ENCODE results near the gene ZNF385D. TPM values are rescaled to one million over a fixed set of nuclear protein-coding genes. Genes with fewer than 3 reads are reported as not detected.

The ZNF385D gene
- total and polyA plus RNA-seq, 2 donors from 2014 or later = 1.4 to 8.9 TPM

GRCh38 chr3:21645121-21645897 is 105.7 kb downstream of the ZNF385D start:
- intact Hi-C loops (cut with DNase I) = no loop called here
- Histone ChIP-seq H3K36me3 (ENCODE audit: control insufficient read depth in 2 of 3, insufficient read depth in 3 of 3, low read length in 3 of 3) (no peaks in the 10 kb centered on the region), H3K9me3 (ENCODE audit: control insufficient read depth in 2 of 3, insufficient read depth in 1 of 3, low read length in 3 of 3) (no peaks in the 10 kb centered on the region), H3K27ac (ENCODE audit: low read depth in 2 of 2, low read length in 2 of 2) (peak overlapping the region in 1 of 2 donors; percentile 18), H3K4me1 (ENCODE audit: control insufficient read depth in 2 of 3, insufficient read depth in 2 of 3, low read depth in 1 of 3, low read length in 3 of 3) (peaks cover 0 to 2% (median 0%) of the 10 kb centered on the region in 3 donors), H3K9ac (ENCODE audit: low read length in 3 of 3) (no peak overlapping the region), H3K27me3 (ENCODE audit: control insufficient read depth, insufficient read depth, low read length) (no peaks in the 10 kb centered on the region), H3K4me3 (ENCODE audit: low read length in 3 of 3) (no peak overlapping the region)
- TF ChIP-seq, protein P1, sequence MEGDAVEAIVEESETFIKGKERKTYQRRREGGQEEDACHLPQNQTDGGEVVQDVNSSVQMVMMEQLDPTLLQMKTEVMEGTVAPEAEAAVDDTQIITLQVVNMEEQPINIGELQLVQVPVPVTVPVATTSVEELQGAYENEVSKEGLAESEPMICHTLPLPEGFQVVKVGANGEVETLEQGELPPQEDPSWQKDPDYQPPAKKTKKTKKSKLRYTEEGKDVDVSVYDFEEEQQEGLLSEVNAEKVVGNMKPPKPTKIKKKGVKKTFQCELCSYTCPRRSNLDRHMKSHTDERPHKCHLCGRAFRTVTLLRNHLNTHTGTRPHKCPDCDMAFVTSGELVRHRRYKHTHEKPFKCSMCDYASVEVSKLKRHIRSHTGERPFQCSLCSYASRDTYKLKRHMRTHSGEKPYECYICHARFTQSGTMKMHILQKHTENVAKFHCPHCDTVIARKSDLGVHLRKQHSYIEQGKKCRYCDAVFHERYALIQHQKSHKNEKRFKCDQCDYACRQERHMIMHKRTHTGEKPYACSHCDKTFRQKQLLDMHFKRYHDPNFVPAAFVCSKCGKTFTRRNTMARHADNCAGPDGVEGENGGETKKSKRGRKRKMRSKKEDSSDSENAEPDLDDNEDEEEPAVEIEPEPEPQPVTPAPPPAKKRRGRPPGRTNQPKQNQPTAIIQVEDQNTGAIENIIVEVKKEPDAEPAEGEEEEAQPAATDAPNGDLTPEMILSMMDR (IDR thresholded peaks at IDR 0.05; ENCODE audit: borderline replicate concordance, extremely low read depth, insufficient read depth) = no peak
- FAIRE-seq (no peak), DNase-seq (peak in 1 of 5 donors; percentile 20)

DNA sequence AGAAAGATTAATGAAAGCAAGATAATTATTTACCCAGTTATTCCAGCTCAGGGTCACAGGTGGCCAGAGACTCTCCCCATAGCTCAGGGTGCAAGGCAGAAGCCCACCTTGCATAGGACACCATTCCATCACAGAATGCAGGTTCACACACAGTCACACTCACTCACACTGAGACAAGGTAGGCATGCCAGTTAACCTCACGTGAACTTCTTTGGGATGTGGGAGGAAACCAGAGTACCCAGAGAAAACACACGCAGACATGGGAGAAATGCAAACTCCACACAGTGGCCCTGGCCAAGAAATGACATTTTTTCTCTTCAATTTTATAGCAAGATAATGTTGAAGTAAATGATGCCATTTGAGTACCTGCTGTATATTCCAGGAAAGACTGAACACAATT is 106.7 kb downstream of the ZNF385D start:
- H3K36me3 ChIP-seq (ENCODE audit: control insufficient read depth in 2 of 3, insufficient read depth in 3 of 3, low read length in 3 of 3) = no peaks in the 10 kb centered on the region
- H3K9ac ChIP-seq (ENCODE audit: low read length in 3 of 3) = no peak overlapping the region
- no peaks in the 10 kb centered on the region for H3K9me3 ChIP-seq (ENCODE audit: control insufficient read depth in 2 of 3, insufficient read depth in 1 of 3, low read length in 3 of 3)
- no peak overlapping the region for H3K27ac ChIP-seq (ENCODE audit: low read depth in 2 of 2, low read length in 2 of 2)
- TF ChIP-seq, protein P1 (IDR thresholded peaks at IDR 0.05; ENCODE audit: borderline replicate concordance, extremely low read depth, insufficient read depth) = no peak
- no peak overlapping the region for H3K4me3 ChIP-seq (ENCODE audit: low read length in 3 of 3)
- no peak for DNase-seq
- H3K4me1 ChIP-seq (ENCODE audit: control insufficient read depth in 2 of 3, insufficient read depth in 2 of 3, low read depth in 1 of 3, low read length in 3 of 3) = peaks cover 0 to 2% (median 0%) of the 10 kb centered on the region in 3 donors
- intact Hi-C loops (cut with DNase I) = no loop called here
- H3K27me3 ChIP-seq (ENCODE audit: control insufficient read depth, insufficient read depth, low read length) = no peaks in the 10 kb centered on the region
- FAIRE-seq = no peak

DNA sequence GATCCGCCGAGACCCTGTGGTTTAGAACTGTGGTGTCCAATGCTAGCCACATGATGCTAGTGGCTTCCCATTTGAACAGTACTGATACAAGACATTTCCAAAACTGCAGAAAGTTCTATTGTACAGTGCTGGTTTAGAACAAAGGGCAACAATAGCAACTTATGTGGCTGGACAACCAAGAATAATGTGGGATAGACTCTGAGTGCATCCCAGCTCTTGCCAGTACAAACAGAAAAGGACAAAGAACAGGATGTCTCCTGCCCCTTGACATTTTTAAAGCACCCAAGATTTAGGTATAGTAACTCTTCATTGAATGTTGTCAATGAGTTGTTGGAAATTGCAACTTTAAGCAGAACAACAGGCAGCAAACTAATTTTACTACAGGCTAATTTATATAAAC is 107.3 kb downstream of the ZNF385D start:
- Histone ChIP-seq H3K9ac (ENCODE audit: low read length in 3 of 3) (no peak overlapping the region), H3K4me3 (ENCODE audit: low read length in 3 of 3) (no peak overlapping the region), H3K36me3 (ENCODE audit: control insufficient read depth in 2 of 3, insufficient read depth in 3 of 3, low read length in 3 of 3) (no peaks in the 10 kb centered on the region), H3K9me3 (ENCODE audit: control insufficient read depth in 2 of 3, insufficient read depth in 1 of 3, low read length in 3 of 3) (no peaks in the 10 kb centered on the region), H3K27me3 (ENCODE audit: control insufficient read depth, insufficient read depth, low read length) (no peaks in the 10 kb centered on the region), H3K27ac (ENCODE audit: low read depth in 2 of 2, low read length in 2 of 2) (no peak overlapping the region), H3K4me1 (ENCODE audit: control insufficient read depth in 2 of 3, insufficient read depth in 2 of 3, low read depth in 1 of 3, low read length in 3 of 3) (peaks cover 0 to 2% (median 0%) of the 10 kb centered on the region in 3 donors)
- TF ChIP-seq, protein P1 (IDR thresholded peaks at IDR 0.05; ENCODE audit: borderline replicate concordance, extremely low read depth, insufficient read depth) = no peak
- FAIRE-seq = no peak
- DNase-seq = no peak
- intact Hi-C loops (cut with DNase I) = no loop called here
